GM18511 (cell line): ENCODE measurements around the gene HTT.
"Not testable (repeated sequence)": the region's sequence is repeated elsewhere in the genome, so short reads cannot be mapped to it uniquely, and the experiment has no call there.

Experiments used
- ATAC-seq: cut with Tn5 transposase; IDR thresholded peaks from one replicate; pipeline ENCODE4 v1.9.1; 2021; ENCODE audit warnings: mild to moderate bottlenecking, moderate library complexity; ENCODE audit not compliant: unreplicated experiment

Gene HTT

GRCh38 chr4:3161044-3161443 lies 86.6 kb downstream of the HTT start:
- not testable (repeated sequence) for ATAC-seq

GRCh38 chr4:3166434-3166833 lies 92.0 kb downstream of the HTT start:
- not testable (repeated sequence) for ATAC-seq

GRCh38 chr4:3168029-3168428 lies 93.5 kb downstream of the HTT start:
- no peak for ATAC-seq

GRCh38 chr4:3174371-3175338 lies 100.2 kb downstream of the HTT start:
- ATAC-seq = no peak

GRCh38 chr4:3176367-3177229 lies 102.1 kb downstream of the HTT start:
- ATAC-seq = no peak

- no peak for ATAC-seq
Observed at GRCh38 chr4:3177426-3177825, 102.9 kb downstream of the HTT start.

GRCh38 chr4:3177905-3178304 lies 103.4 kb downstream of the HTT start:
- no peak for ATAC-seq

- ATAC-seq = no peak
Observed at GRCh38 chr4:3178351-3178750, 103.9 kb downstream of the HTT start.

GRCh38 chr4:3179126-3179706 lies 104.7 kb downstream of the HTT start:
- no peak for ATAC-seq

- ATAC-seq = no peak
Observed at GRCh38 chr4:3183008-3183407, 108.5 kb downstream of the HTT start.

GRCh38 chr4:3184725-3185124 lies 110.2 kb downstream of the HTT start:
- no peak for ATAC-seq

GRCh38 chr4:3186609-3187008 lies 112.1 kb downstream of the HTT start:
- ATAC-seq = no peak

GRCh38 chr4:3188118-3188517 lies 113.6 kb downstream of the HTT start:
- no peak for ATAC-seq

GRCh38 chr4:3189459-3189858 lies 115.0 kb downstream of the HTT start:
- ATAC-seq = no peak

- ATAC-seq = no peak
Observed at GRCh38 chr4:3190549-3190948, 116.1 kb downstream of the HTT start.

- no peak for ATAC-seq
Observed at GRCh38 chr4:3192188-3192587, 117.7 kb downstream of the HTT start.

- no peak for ATAC-seq
Observed at GRCh38 chr4:3192827-3193226, 118.3 kb downstream of the HTT start.

- no peak for ATAC-seq
Observed at GRCh38 chr4:3193531-3194203, 119.2 kb downstream of the HTT start.

- ATAC-seq = no peak
Observed at GRCh38 chr4:3196670-3197359, 122.3 kb downstream of the HTT start.
